HEK293T (cell line): ENCODE measurements around the gene ZNRF1.

ENCODE experiments used
- ARNT ChIP-seq: fragments of 450-650 bp; IDR thresholded peaks from 2 replicates; pipeline ENCODE4 v1.6.1; 2017; ENCODE audit warnings: mild to moderate bottlenecking
- FOXA1 ChIP-seq: fragments of 450-650 bp; IDR thresholded peaks from 2 replicates; pipeline ENCODE4 v1.6.1; 2016; ENCODE audit warnings: mild to moderate bottlenecking
- FOXK2 ChIP-seq: fragments of 450-650 bp; IDR thresholded peaks from 2 replicates; pipeline ENCODE4 v1.6.1; 2016; ENCODE audit warnings: mild to moderate bottlenecking
- FOXM1 ChIP-seq: fragments of 450-650 bp; IDR thresholded peaks from 2 replicates; pipeline ENCODE4 v1.6.1; 2017; ENCODE audit warnings: mild to moderate bottlenecking, borderline replicate concordance
- NFRKB ChIP-seq: fragments of 450-650 bp; IDR thresholded peaks from 2 replicates; pipeline ENCODE4 v1.6.1; 2016; ENCODE audit warnings: mild to moderate bottlenecking, moderate library complexity
- SP1 ChIP-seq: fragments of 450-650 bp; IDR thresholded peaks from 2 replicates; pipeline ENCODE4 v1.6.1; 2017
- ZNF384 ChIP-seq: fragments of 450-650 bp; IDR thresholded peaks from 2 replicates; pipeline ENCODE4 v1.6.1; 2016
- TF ChIP-seq, protein P1 (sequence below): fragments of 450-650 bp; IDR thresholded peaks from 2 replicates; pipeline ENCODE4 v1.6.1; 2016

DNA sequence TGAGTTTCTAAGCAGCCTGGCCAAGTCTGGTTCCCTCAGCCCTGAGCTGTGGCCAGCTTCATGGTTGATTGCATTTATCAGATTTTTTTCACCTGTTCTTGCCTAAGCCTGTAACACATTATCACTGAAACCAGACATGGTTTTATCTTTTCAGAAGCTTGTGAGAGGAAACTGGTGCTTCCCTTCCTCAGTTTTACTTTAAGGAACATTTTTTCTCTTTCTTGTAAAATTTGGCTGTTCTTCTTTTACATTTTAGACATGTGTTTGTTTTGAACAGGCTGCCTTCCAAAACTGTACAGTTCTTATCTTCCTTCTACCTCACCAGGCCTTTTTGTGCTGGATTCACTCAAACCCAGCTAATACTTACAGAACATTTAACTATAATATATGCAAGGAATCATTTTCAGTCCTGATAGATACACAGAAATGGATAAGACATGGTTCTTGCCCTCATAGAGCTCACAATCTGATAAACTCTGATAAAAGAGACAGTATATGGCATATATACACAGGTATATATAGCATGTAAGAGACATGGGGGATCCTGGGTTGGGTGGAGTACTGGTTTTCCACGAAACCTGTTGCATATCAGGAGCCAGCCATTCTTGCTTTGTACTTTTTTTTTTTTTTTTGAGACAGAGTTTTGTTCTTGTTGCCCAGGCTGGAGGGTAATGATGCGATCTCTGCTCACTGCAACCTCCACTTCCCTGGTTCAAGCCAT, 44.5 kb downstream of the ZNRF1 start:
- TF ChIP-seq, protein P1, sequence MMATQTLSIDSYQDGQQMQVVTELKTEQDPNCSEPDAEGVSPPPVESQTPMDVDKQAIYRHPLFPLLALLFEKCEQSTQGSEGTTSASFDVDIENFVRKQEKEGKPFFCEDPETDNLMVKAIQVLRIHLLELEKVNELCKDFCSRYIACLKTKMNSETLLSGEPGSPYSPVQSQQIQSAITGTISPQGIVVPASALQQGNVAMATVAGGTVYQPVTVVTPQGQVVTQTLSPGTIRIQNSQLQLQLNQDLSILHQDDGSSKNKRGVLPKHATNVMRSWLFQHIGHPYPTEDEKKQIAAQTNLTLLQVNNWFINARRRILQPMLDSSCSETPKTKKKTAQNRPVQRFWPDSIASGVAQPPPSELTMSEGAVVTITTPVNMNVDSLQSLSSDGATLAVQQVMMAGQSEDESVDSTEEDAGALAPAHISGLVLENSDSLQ = no peak
- TF ChIP-seq SP1 = no peak
- no peak for TF ChIP-seq FOXA1
- no peak for TF ChIP-seq NFRKB
- TF ChIP-seq ARNT = no peak
- no peak for TF ChIP-seq FOXM1
- TF ChIP-seq ZNF384 = no peak
- TF ChIP-seq FOXK2 = no peak
